ENCODE measurements around the gene ARHGAP44. TPM values are rescaled to one million over a fixed set of nuclear protein-coding genes. Genes with fewer than 3 reads are reported as not detected.

ARHGAP44 gene
- total RNA-seq, 1 donor from 2014 or later, result 5.8 TPM

GRCh38 chr17:12964840-12965239 lies 175.5 kb downstream of the ARHGAP44 start:
- H3K4me3 ChIP-seq (ENCODE audit: low read depth, low read length), result no peak overlapping the region
- TF ChIP-seq CTCF (conservative IDR thresholded peaks at IDR 0.05; ENCODE audit: low read depth, low read length), result no peak
- DNase-seq (ENCODE audit: low read depth), result no peak

GRCh38 chr17:12965988-12966387 lies 176.7 kb downstream of the ARHGAP44 start:
- TF ChIP-seq CTCF (conservative IDR thresholded peaks at IDR 0.05; ENCODE audit: low read depth, low read length), result no peak
- H3K4me3 ChIP-seq (ENCODE audit: low read depth, low read length), result no peak overlapping the region
- no peak for DNase-seq (ENCODE audit: low read depth)

GRCh38 chr17:12966413-12966812 lies 177.1 kb downstream of the ARHGAP44 start:
- no peak for TF ChIP-seq CTCF (conservative IDR thresholded peaks at IDR 0.05; ENCODE audit: low read depth, low read length)
- H3K4me3 ChIP-seq (ENCODE audit: low read depth, low read length), result no peak overlapping the region
- DNase-seq (ENCODE audit: low read depth), result no peak

- no peak for DNase-seq (ENCODE audit: low read depth)
- H3K4me3 ChIP-seq (ENCODE audit: low read depth, low read length), result no peak overlapping the region
Observed at GRCh38 chr17:12967962-12968361, 178.7 kb downstream of the ARHGAP44 start.

GRCh38 chr17:12973496-12974004 lies 184.3 kb downstream of the ARHGAP44 start:
- peak overlapping the region; percentile 31 for H3K4me3 ChIP-seq (ENCODE audit: low read depth, low read length)
- no peak for TF ChIP-seq CTCF (conservative IDR thresholded peaks at IDR 0.05; ENCODE audit: low read depth, low read length)
- no peak for DNase-seq (ENCODE audit: low read depth)

More at GRCh38 chr17:12967962-12968361, 178.7 kb downstream of the ARHGAP44 start:
- no peak for TF ChIP-seq CTCF (conservative IDR thresholded peaks at IDR 0.05; ENCODE audit: low read depth, low read length)

- no peak for DNase-seq (ENCODE audit: low read depth)
- H3K4me3 ChIP-seq (ENCODE audit: low read depth, low read length), result peak overlapping the region; percentile 31
- TF ChIP-seq CTCF (conservative IDR thresholded peaks at IDR 0.05; ENCODE audit: low read depth, low read length), result no peak
Observed at GRCh38 chr17:12974005-12974531, 184.8 kb downstream of the ARHGAP44 start.

All from epithelial cell of proximal tubule (primary cell).